GM13977 (cell line): ENCODE measurements around the gene P2RX1.

ENCODE experiments used
- DNase-seq: peaks from one replicate; pipeline ENCODE4 v3.0.0; 2012; ENCODE audit warnings: low spot score
- CTCF ChIP-seq: IDR thresholded peaks from 2 replicates; pipeline ENCODE4 v1.5.1; 2012; ENCODE audit warnings: mild to moderate bottlenecking, control low read depth; ENCODE audit not compliant: insufficient read depth; ENCODE audit errors: extremely low read depth, missing control alignments
- in situ Hi-C: fragments of 300-500 bp; cut with MboI; formaldehyde crosslinking; loops from one replicate; pipeline ENCODE4 v1.12.0; 2022; ENCODE audit warnings: low sequenced_read_pairs, low pct_unique_long_range_greater_than_20kb, mixed read lengths, inconsistent platforms; ENCODE audit not compliant: unreplicated experiment

The P2RX1 gene

GRCh38 chr17:3893003-3893719, 23.1 kb downstream of the P2RX1 start, which contains the start of gene CAMKK1:
Gene CAMKK1 (minus strand): TSS chr17:3893053. CDS start chr17:3885687, 7,366 bp downstream.
- no peak for TF ChIP-seq CTCF
- peak; percentile 100 for DNase-seq
- in situ Hi-C loops: no loop called here

GRCh38 chr17:3892095-3892998, 23.9 kb downstream of the P2RX1 start:
- peak; percentile 67 for DNase-seq
- no peak for TF ChIP-seq CTCF
- in situ Hi-C loops: no loop called here

GRCh38 chr17:3891626-3892094, 24.6 kb downstream of the P2RX1 start:
- DNase-seq: no peak
- TF ChIP-seq CTCF: no peak
- in situ Hi-C loops: no loop called here

GRCh38 chr17:3890878-3891219, 25.4 kb downstream of the P2RX1 start:
- no peak for DNase-seq
- in situ Hi-C loops: no loop called here
- no peak for TF ChIP-seq CTCF

- in situ Hi-C loops: no loop called here
- no peak for DNase-seq
- TF ChIP-seq CTCF: no peak
Observed at GRCh38 chr17:3890082-3890877, 26.0 kb downstream of the P2RX1 start.

- no peak for TF ChIP-seq CTCF
- DNase-seq: no peak
- in situ Hi-C loops: no loop called here
Observed at GRCh38 chr17:3889325-3890012, 26.8 kb downstream of the P2RX1 start.
